H1 (cell line): ENCODE measurements around the gene IFIT2.

Experiments
- PHF8 ChIP-seq: fragments of 200-600 bp; sonication (generic); conservative IDR thresholded peaks from 2 replicates; pipeline ENCODE4 v1.7.1; 2012; ENCODE audit warnings: low read depth, mild to moderate bottlenecking, inconsistent platforms, low read length, moderate library complexity
- TF ChIP-seq, protein P1 (sequence below), 3 experiments: IDR thresholded peaks; 1 replicate in 2 of 3; 2 replicates in 1 of 3; pipeline versions ENCODE4 v1.5.1 to v1.6.1; 2011; ENCODE audit warnings: low read length in 3 of 3, mild to moderate bottlenecking in 3 of 3, inconsistent platforms in 2 of 3, low read depth in 1 of 3, moderate library complexity in 1 of 3; ENCODE audit not compliant: insufficient read depth in 1 of 3; ENCODE audit errors: control extremely low read depth in 1 of 3
- TF ChIP-seq, protein P2 (sequence below): IDR thresholded peaks from 2 replicates; pipeline ENCODE4 v1.6.1; 2011; ENCODE audit warnings: low read length, improper control_type of control experiment
- TF ChIP-seq, protein P3 (sequence below): IDR thresholded peaks from 2 replicates; pipeline ENCODE4 v1.6.1; 2012; ENCODE audit warnings: low read length, inconsistent platforms

DNA sequence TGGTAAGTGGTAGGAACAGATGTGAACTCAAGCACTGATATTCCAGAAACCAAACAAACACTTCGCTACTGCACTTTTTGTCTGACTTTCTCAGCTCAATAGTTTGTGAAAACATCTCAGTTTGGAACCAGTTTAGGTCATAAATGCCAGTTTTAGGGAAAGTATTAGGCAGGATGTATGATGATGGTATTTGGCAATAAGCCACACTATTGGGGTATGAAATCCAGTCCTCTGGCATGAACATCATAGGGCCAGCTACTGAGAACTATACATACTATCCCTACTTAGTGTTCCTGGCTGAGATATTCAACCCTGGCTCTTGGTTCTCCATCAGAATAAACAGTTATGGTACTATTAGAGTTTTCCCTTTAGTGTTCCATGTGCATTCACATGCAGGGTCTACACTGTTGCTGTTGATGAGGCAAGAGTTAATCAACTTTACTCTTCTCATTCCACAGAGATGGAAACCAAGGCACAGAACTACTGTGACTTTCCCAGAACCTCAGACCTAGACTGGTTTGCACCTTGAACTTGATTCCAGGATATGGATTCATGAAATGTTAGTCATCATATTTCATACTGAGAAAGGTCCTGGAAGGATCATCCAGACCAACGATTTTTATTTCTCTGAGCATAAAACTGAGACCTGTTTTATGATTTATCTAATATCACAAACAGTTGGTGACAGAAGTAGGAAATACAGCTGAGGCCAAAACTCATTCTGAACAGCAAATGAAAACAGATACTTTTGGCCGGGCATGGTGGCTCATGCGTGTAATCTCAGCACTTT, 20.0 kb upstream of the IFIT2 start:
- TF ChIP-seq, protein P1, sequence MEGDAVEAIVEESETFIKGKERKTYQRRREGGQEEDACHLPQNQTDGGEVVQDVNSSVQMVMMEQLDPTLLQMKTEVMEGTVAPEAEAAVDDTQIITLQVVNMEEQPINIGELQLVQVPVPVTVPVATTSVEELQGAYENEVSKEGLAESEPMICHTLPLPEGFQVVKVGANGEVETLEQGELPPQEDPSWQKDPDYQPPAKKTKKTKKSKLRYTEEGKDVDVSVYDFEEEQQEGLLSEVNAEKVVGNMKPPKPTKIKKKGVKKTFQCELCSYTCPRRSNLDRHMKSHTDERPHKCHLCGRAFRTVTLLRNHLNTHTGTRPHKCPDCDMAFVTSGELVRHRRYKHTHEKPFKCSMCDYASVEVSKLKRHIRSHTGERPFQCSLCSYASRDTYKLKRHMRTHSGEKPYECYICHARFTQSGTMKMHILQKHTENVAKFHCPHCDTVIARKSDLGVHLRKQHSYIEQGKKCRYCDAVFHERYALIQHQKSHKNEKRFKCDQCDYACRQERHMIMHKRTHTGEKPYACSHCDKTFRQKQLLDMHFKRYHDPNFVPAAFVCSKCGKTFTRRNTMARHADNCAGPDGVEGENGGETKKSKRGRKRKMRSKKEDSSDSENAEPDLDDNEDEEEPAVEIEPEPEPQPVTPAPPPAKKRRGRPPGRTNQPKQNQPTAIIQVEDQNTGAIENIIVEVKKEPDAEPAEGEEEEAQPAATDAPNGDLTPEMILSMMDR (IDR thresholded peaks at IDR 0.05; ENCODE audit: control extremely low read depth in 1 of 3, insufficient read depth in 1 of 3, low read depth in 1 of 3, low read length in 3 of 3): no peak
- TF ChIP-seq, protein P2, sequence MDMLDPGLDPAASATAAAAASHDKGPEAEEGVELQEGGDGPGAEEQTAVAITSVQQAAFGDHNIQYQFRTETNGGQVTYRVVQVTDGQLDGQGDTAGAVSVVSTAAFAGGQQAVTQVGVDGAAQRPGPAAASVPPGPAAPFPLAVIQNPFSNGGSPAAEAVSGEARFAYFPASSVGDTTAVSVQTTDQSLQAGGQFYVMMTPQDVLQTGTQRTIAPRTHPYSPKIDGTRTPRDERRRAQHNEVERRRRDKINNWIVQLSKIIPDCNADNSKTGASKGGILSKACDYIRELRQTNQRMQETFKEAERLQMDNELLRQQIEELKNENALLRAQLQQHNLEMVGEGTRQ: no peak
- TF ChIP-seq, protein P3, sequence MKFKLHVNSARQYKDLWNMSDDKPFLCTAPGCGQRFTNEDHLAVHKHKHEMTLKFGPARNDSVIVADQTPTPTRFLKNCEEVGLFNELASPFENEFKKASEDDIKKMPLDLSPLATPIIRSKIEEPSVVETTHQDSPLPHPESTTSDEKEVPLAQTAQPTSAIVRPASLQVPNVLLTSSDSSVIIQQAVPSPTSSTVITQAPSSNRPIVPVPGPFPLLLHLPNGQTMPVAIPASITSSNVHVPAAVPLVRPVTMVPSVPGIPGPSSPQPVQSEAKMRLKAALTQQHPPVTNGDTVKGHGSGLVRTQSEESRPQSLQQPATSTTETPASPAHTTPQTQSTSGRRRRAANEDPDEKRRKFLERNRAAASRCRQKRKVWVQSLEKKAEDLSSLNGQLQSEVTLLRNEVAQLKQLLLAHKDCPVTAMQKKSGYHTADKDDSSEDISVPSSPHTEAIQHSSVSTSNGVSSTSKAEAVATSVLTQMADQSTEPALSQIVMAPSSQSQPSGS: no peak
- no peak for TF ChIP-seq PHF8
